ENCODE measurements around the gene FBXL14.

The FBXL14 gene

DNA sequence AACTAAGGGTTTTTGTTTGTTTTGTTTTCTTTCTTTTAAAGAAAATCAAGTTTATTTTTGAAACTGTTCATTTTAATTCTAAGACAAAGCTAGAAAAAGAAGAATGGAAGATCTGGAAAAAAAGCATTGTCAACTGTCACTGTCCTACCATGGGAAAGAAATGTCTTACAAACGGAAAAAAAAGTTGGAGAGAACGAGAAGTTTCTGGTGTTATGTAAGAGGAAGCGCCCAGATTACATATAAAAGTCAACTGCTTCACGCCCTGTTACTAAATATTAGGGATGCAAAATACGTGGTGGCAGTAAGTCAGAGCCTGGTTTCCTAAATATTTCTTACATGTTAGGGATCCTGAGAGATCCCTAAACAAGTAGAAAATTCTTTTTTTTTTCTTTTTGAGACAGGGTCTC is 14.3 kb upstream of the FBXL14 start:
- TF ChIP-seq, protein P1, sequence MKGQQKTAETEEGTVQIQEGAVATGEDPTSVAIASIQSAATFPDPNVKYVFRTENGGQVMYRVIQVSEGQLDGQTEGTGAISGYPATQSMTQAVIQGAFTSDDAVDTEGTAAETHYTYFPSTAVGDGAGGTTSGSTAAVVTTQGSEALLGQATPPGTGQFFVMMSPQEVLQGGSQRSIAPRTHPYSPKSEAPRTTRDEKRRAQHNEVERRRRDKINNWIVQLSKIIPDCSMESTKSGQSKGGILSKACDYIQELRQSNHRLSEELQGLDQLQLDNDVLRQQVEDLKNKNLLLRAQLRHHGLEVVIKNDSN (IDR thresholded peaks at IDR 0.05), result no peak
- no peak for TF ChIP-seq YY1 (IDR thresholded peaks at IDR 0.05; ENCODE audit: low read depth)
- TF ChIP-seq TCF12 (IDR thresholded peaks at IDR 0.05; ENCODE audit: low read depth), result no peak
- TF ChIP-seq EP300 (IDR thresholded peaks at IDR 0.05; ENCODE audit: borderline replicate concordance), result no peak
- TF ChIP-seq, protein P2, sequence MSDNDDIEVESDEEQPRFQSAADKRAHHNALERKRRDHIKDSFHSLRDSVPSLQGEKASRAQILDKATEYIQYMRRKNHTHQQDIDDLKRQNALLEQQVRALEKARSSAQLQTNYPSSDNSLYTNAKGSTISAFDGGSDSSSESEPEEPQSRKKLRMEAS (IDR thresholded peaks at IDR 0.05), result no peak
- TF ChIP-seq CEBPB (IDR thresholded peaks at IDR 0.05), result no peak
- TF ChIP-seq EGR1 (IDR thresholded peaks at IDR 0.05), result no peak
- no peak for TF ChIP-seq CREB1 (IDR thresholded peaks at IDR 0.05; ENCODE audit: low read depth)
- TF ChIP-seq ZBTB7A (IDR thresholded peaks at IDR 0.05; ENCODE audit: low read depth), result no peak
- no peak for TF ChIP-seq TAF1 (IDR thresholded peaks at IDR 0.05; ENCODE audit: low read depth)

DNA sequence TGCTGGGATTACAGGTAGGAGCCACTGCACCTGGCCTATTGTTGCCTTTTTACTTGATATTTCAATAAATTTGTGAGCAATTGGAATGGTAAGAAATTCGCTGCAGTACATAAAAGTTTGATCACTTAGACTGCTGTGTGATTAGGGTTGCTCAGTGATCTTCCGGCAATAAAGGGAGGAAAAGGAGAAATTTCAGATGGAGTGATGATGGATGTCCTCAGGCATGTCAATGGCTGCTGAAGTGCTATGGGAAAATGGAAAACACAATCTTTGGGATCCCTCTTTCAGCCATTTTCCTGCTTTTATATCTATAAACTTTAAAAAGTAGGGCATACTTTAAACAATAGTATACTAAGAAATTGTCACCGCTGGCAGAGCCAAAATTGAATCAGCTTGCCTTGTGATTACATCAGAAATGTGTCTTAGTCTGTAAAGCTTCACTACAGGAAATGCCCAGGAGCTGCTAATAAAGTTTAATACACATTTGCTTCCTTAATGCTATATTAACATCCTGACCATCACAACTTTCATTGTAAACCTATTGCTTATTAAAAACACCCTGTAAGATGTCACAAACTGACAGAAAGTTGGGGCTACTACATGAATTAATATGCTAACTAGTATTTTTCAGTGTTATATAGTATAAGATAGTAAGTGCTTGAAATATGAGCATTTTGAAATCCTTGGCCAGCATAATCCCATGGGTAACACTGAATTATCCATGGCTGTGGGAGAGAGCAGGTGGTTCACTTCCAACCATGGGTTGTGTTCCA is 13.7 kb upstream of the FBXL14 start:
- no peak for TF ChIP-seq EP300 (IDR thresholded peaks at IDR 0.05; ENCODE audit: borderline replicate concordance)
- no peak for TF ChIP-seq TEAD4 (IDR thresholded peaks at IDR 0.05)
- no peak for TF ChIP-seq CEBPB (IDR thresholded peaks at IDR 0.05)
- TF ChIP-seq, protein P3, sequence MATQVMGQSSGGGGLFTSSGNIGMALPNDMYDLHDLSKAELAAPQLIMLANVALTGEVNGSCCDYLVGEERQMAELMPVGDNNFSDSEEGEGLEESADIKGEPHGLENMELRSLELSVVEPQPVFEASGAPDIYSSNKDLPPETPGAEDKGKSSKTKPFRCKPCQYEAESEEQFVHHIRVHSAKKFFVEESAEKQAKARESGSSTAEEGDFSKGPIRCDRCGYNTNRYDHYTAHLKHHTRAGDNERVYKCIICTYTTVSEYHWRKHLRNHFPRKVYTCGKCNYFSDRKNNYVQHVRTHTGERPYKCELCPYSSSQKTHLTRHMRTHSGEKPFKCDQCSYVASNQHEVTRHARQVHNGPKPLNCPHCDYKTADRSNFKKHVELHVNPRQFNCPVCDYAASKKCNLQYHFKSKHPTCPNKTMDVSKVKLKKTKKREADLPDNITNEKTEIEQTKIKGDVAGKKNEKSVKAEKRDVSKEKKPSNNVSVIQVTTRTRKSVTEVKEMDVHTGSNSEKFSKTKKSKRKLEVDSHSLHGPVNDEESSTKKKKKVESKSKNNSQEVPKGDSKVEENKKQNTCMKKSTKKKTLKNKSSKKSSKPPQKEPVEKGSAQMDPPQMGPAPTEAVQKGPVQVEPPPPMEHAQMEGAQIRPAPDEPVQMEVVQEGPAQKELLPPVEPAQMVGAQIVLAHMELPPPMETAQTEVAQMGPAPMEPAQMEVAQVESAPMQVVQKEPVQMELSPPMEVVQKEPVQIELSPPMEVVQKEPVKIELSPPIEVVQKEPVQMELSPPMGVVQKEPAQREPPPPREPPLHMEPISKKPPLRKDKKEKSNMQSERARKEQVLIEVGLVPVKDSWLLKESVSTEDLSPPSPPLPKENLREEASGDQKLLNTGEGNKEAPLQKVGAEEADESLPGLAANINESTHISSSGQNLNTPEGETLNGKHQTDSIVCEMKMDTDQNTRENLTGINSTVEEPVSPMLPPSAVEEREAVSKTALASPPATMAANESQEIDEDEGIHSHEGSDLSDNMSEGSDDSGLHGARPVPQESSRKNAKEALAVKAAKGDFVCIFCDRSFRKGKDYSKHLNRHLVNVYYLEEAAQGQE (IDR thresholded peaks at IDR 0.05; ENCODE audit: low read depth), result no peak
- TF ChIP-seq TAF1 (IDR thresholded peaks at IDR 0.05; ENCODE audit: low read depth), result no peak

DNA sequence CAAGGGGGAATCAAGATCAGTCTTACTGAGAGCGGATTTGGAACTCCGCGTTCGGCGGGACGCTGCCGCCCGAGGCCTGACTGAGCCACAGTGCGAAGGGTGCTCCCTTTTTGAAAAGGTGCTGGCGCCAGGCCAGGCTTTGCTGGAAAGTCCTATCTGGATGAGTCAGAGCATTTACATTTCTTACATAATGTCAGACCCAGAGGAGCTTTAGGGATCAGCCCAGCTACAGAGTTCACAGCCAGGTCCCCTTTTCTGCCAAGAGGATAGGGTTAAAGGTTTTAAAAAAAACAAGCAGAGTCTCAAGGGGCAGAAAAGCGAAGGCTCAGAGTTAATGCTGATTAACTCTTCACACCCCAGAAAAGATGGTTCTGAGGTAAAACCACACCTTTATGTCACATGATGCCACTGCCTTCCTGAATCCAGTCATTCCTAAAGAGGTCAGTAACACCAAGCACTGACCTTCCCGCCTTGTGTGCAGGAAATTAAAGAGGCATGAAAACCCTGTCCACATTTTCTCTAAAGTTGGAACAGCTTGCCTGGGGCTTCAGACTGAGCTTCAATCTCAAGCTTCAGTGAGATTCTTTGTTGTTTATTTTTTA is 11.7 kb upstream of the FBXL14 start:
- TF ChIP-seq EP300 (IDR thresholded peaks at IDR 0.05; ENCODE audit: borderline replicate concordance) (no peak; the same call in 1 of the 2 replicates), CEBPB (IDR thresholded peaks at IDR 0.05) (peak; percentile 53), TEAD4 (IDR thresholded peaks at IDR 0.05) (peak; percentile 3; the same call in 1 of the 2 replicates), TCF12 (IDR thresholded peaks at IDR 0.05; ENCODE audit: low read depth) (peak; percentile 63), NFIC (IDR thresholded peaks at IDR 0.05) (peak; percentile 96), YY1 (IDR thresholded peaks at IDR 0.05; ENCODE audit: low read depth) (peak; percentile 6; the same call in 1 of the 2 replicates), EGR1 (IDR thresholded peaks at IDR 0.05) (no peak), TAF1 (IDR thresholded peaks at IDR 0.05; ENCODE audit: low read depth) (peak; percentile 26; the same call in 1 of the 2 replicates)
- TF ChIP-seq, protein P2 (IDR thresholded peaks at IDR 0.05), result peak; percentile 65
- TF ChIP-seq, protein P1 (IDR thresholded peaks at IDR 0.05), result peak; percentile 88

DNA sequence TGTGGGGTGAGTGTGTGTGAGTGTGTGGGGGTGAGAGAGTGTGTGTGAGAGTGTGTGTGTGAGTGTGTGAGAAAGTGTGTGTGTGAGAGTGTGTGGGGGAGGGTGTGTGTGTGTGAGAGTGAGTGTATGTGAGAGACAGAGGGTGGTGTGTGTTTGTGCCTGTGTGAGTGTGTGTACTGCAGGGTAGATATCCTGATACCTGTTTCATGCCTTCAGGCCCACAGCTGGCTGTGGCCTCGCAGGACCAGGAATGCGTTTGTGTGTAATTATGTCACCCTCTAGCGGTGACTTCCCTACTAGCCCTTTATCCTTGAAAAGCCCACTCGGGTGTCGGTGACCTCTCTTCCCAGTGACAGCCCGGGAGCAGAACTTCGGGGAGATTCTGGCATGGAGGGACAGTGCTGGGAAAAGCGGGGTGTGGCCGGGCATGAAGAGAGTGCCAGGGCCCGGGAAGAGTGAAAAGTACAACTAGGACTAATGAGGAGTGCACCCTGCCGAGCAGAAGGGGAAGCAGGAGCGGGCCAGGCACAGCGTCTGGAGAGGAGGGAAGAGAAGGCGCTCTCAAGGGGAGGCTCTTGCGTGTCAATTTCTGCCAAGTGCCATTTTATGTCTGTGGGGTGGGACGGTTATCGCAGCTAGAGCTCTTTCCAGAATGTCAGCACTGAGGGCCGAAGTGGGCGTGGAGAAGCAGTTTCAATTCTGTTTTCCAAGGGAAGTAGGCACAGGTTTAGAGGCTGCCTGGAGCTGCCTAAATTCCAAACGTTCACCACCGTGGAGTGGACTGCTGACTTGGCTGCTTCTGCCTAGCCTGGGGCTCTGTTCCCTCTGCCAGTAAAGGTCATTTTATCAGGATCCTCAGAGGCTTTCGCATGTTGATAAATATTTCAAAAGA is 11.0 kb upstream of the FBXL14 start:
- TF ChIP-seq RAD21 (IDR thresholded peaks at IDR 0.05; ENCODE audit: low read depth) (peak; percentile 93), YY1 (IDR thresholded peaks at IDR 0.05; ENCODE audit: low read depth) (peak; percentile 27; the same call in 1 of the 2 replicates), TCF12 (IDR thresholded peaks at IDR 0.05; ENCODE audit: low read depth) (no peak), TEAD4 (IDR thresholded peaks at IDR 0.05) (peak; percentile 79), FOXM1 (IDR thresholded peaks at IDR 0.05; ENCODE audit: borderline replicate concordance, low read depth) (no peak), TAF1 (IDR thresholded peaks at IDR 0.05; ENCODE audit: low read depth) (no peak)
- TF ChIP-seq, protein P2 (IDR thresholded peaks at IDR 0.05), result peak; percentile 36; the same call in 1 of the 2 replicates

DNA sequence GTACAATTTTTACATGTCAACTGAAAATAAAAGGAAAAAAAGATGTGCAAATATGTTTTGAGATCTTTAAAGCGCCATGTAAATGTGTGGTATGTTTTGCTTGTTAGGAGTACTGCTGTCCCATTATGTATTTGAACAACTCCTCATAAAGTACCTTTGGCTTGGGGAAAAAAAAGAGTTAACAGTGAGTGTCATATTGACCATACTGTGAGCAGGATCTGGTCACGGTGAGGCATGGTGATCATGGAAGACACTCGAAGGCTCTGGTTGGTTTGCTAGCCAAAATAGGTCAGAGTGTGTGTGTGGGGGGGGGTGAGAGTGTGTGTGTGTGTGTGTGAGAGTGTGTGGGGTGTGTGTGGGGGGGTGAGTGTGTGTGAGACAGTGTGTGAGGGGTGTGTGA is 10.1 kb upstream of the FBXL14 start:
- TF ChIP-seq TEAD4 (IDR thresholded peaks at IDR 0.05) (no peak), NFIC (IDR thresholded peaks at IDR 0.05) (no peak), ZBTB7A (IDR thresholded peaks at IDR 0.05; ENCODE audit: low read depth) (no peak), CREB1 (IDR thresholded peaks at IDR 0.05; ENCODE audit: low read depth) (no peak), CEBPB (IDR thresholded peaks at IDR 0.05) (no peak), FOXM1 (IDR thresholded peaks at IDR 0.05; ENCODE audit: borderline replicate concordance, low read depth) (no peak), EGR1 (IDR thresholded peaks at IDR 0.05) (no peak), TAF1 (IDR thresholded peaks at IDR 0.05; ENCODE audit: low read depth) (no peak), YY1 (IDR thresholded peaks at IDR 0.05; ENCODE audit: low read depth) (no peak), TCF12 (IDR thresholded peaks at IDR 0.05; ENCODE audit: low read depth) (no peak), RAD21 (IDR thresholded peaks at IDR 0.05; ENCODE audit: low read depth) (no peak)
- TF ChIP-seq, protein P2 (IDR thresholded peaks at IDR 0.05), result no peak
- TF ChIP-seq, protein P1 (IDR thresholded peaks at IDR 0.05), result no peak
- TF ChIP-seq, protein P3 (IDR thresholded peaks at IDR 0.05; ENCODE audit: low read depth), result no peak
